T47D (cell line): ENCODE measurements around the gene ERCC4.

Experiments used
- DNase-seq, 2 experiments: peaks; one replicate each; pipeline versions ENCODE4 v3.0.0 to v3.0.0-alpha.2; 2011 to 2012; ENCODE audit warnings: low read depth in 1 of 2, low spot score in 1 of 2
- JUND ChIP-seq: IDR thresholded peaks from 2 replicates; pipeline ENCODE4 v1.6.1; 2012; ENCODE audit warnings: low read depth
- in situ Hi-C: cut with HindIII; loops from 2 replicates; pipeline ENCODE4 v1.10.0; 2016; ENCODE audit warnings: low sequenced_read_pairs, low pct_unique_long_range_greater_than_20kb

The ERCC4 gene

GRCh38 chr16:13939821-13940220 lies 19.9 kb downstream of the ERCC4 start:
- no peak for DNase-seq
- in situ Hi-C loops: no loop called here

GRCh38 chr16:13940397-13940933 lies 20.5 kb downstream of the ERCC4 start:
- in situ Hi-C loops: no loop called here

More at GRCh38 chr16:13939821-13940220, 19.9 kb downstream of the ERCC4 start:
- no peak for TF ChIP-seq JUND

GRCh38 chr16:13944816-13945215 lies 24.9 kb downstream of the ERCC4 start:
- no peak for DNase-seq
- no peak for TF ChIP-seq JUND
- in situ Hi-C loops: no loop called here

More at GRCh38 chr16:13940397-13940933, 20.5 kb downstream of the ERCC4 start:
- no peak for TF ChIP-seq JUND
- no peak for DNase-seq

DNA sequence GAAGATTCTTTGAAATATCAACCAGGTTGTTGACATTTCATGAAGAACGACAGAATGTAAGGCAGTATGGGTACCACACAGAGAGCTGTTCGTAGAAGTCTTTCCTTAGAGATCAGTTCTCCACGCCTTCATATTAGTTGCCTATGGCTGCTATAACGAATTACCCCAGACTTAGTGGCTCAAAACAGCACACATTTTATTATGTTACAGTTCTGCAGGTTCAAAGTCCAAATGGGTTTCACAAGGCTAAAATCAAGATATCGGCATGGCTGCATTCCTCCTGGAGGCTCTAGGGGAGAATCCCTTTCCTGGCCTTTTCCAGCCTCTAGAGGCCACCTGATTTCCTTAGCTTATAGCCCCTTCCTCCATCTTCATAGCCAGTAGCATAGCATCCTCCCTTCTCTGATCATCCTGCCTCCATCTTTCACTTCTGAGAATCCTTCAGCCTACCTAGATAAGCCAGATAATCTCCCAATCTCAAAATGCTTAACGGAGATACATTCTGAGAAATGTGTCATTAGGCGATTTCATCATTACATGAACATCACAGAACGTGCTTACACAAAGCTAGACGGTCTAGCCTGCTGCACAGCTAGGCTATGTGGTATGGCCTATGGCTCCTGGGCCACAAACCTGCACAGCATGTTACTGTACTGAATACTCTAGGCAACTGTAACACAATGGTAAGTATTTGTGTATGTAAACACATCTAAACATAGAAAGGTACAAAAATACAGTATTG lies 26.0 kb downstream of the ERCC4 start:
- in situ Hi-C loops: no loop called here
- TF ChIP-seq JUND: no peak
- no peak for DNase-seq

- no peak for DNase-seq
- TF ChIP-seq JUND: no peak
- in situ Hi-C loops: no loop called here
Observed at GRCh38 chr16:13948086-13948485, 28.1 kb downstream of the ERCC4 start.

GRCh38 chr16:13950821-13951547 lies 31.0 kb downstream of the ERCC4 start:
- no peak for TF ChIP-seq JUND
- in situ Hi-C loops: no loop called here
- DNase-seq: no peak

- in situ Hi-C loops: no loop called here
- TF ChIP-seq JUND: no peak
- no peak for DNase-seq
Observed at GRCh38 chr16:13951611-13952010, 31.7 kb downstream of the ERCC4 start.

DNA sequence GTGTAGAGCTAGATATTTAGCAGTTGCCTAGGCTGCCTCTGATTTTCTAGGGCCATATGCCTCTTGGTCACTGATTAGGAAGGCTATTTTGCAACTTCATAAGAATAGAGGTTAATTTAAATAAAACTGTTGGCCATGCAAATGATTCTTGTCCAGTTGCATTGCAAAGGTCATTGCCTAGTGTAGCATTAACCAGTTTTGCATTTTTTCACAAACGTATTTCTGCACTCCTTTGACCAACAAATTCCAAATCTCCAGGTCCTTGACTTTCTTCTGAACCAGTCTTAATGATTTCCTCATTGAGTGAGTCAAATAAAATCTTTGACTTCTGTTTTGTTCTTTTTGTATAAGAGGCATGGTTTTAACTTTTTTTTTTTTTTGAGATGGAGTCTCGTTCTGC lies 33.5 kb downstream of the ERCC4 start:
- no peak for TF ChIP-seq JUND
- DNase-seq: no peak
- in situ Hi-C loops: no loop called here

GRCh38 chr16:13956635-13957196 lies 36.8 kb downstream of the ERCC4 start:
- no peak for DNase-seq
- no peak for TF ChIP-seq JUND
- in situ Hi-C loops: no loop called here

DNA sequence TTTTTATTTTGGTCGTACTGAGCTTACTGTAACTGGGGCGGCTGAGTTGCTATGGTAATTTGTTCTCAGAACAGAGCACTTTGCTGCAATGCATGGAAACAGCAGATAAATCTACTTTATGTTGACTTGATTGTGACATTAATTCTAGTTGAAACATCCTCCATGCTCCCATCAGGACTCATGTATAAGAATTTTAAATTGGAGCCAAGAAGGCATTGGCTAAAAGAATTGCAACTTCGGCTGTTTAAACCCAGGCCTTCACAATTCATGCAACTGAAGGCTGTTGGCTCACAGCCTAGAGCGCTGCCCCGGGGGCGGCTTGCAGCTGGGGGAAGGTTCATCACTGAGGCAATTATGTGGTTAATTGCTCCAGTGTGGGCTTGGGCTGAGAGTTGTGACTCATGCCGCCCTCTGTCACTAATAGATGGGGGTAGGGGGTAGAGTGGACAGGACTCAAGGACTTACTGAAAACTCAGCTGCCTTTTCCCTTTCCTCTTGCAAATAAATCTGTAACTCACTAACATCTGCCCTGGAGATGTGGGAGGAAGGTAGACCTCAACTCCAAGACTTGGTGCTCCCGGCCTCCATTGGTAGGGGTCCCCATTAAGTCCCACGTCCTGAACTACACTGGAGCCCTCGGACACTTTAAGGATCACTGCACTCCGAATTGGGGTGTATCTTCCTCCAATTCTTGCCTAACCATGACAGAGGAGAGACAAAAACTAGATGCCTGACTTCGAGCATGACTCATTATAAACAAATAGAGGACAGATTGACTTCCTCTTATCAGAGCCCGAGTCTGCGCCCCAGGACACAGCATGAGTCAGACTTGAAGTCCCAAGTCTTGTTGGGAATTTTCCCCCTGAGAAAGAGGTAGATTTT lies 37.5 kb downstream of the ERCC4 start:
- in situ Hi-C loops: no loop called here
- no peak for TF ChIP-seq JUND
- peak in 1 of 2 experiments; percentile 19 for DNase-seq

DNA sequence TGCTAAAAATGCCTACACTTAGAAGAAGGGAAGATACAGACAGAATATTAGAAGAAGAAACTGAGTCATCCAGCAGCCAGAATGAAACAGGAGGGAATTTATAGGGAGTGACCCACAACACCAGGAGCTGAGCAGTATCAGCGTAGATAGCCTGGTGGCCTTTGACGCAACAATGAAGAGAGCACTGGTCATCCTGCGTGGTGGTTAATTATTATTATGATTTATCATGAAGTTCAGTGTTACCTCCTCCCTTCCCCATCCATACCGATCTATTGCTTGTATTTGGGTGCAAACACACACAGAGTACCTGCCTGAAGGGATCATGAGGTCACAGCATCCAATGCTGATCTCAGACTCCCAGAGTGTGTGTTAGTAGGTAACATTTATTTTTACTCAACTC lies 38.5 kb downstream of the ERCC4 start:
- in situ Hi-C loops: no loop called here
- DNase-seq: no peak

DNA sequence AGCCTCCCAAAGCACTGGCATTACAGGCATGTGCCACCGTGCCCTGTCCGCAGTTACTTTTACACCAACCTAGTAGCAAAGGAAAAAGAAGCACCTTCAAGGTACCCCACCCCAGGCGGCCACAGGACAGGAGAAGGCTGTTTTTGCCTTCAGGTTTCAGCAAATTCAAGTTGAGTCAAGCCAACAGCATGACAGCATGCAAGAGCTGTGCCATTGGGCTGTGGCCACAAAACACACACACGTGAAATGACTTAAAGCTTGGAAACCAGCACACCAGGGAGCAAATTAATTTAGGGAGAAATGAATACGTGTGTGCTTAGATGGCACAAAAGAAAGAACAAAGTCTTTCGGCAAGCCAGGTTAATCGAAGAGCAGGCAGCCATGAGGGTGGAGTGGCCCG lies 39.7 kb downstream of the ERCC4 start:
- no peak for DNase-seq
- TF ChIP-seq JUND: no peak
- in situ Hi-C loops: no loop called here

More for the DNA sequence above, 38.5 kb downstream of the ERCC4 start:
- no peak for TF ChIP-seq JUND
